COR-L47 (cell line): ENCODE results near the gene CXCL12.

Source experiments
- DNase-seq: peaks from one replicate; lab custom pipeline; 2025; lab: John Stamatoyannopoulos, UW

CXCL12 gene

GRCh38 chr10:44334091-44334490 lies 50.8 kb downstream of the CXCL12 start:
- DNase-seq = no peak

GRCh38 chr10:44333511-44333910 lies 51.4 kb downstream of the CXCL12 start:
- DNase-seq = no peak

- no peak for DNase-seq
These were observed 52.4 kb downstream of the CXCL12 start for GRCh38 chr10:44332465-44332864.

- DNase-seq = no peak
These were observed 54.5 kb downstream of the CXCL12 start for GRCh38 chr10:44330431-44330830.

GRCh38 chr10:44327461-44327860 lies 57.4 kb downstream of the CXCL12 start:
- DNase-seq = no peak
